HG02623 (cell line): Measurements from ENCODE around the gene CLIC1.

Experiments used
- ATAC-seq: cut with Tn5 transposase; IDR thresholded peaks from one replicate; pipeline ENCODE4 v1.9.1; 2021; ENCODE audit warnings: moderate library complexity; ENCODE audit not compliant: unreplicated experiment

CLIC1 gene

GRCh38 chr6:31739639-31740396, 3.5 kb upstream of the CLIC1 start, which contains the start of gene MSH5:
MSH5 (plus strand) TSS chr6:31740005; CDS start chr6:31740467, 462 bp downstream.
- peak; percentile 72 for ATAC-seq

GRCh38 chr6:31737991-31738979, 2.0 kb upstream of the CLIC1 start:
- ATAC-seq: no peak

GRCh38 chr6:31737315-31737990, 1.1 kb upstream of the CLIC1 start:
- ATAC-seq: no peak

GRCh38 chr6:31736768-31737314, 511 bp upstream of the CLIC1 start:
- no peak for ATAC-seq

GRCh38 chr6:31734821-31735406, 1.4 kb downstream of the CLIC1 start:
- ATAC-seq: no peak

GRCh38 chr6:31734247-31734820, 2.0 kb downstream of the CLIC1 start:
- ATAC-seq: no peak

GRCh38 chr6:31733734-31734133, 2.6 kb downstream of the CLIC1 start:
- no peak for ATAC-seq

GRCh38 chr6:31732029-31732428, 4.3 kb downstream of the CLIC1 start:
- ATAC-seq: no peak

- ATAC-seq: no peak
Observed at GRCh38 chr6:31730631-31731086, 5.7 kb downstream of the CLIC1 start.

GRCh38 chr6:31729979-31730630, 6.2 kb downstream of the CLIC1 start:
- peak; percentile 36 for ATAC-seq

GRCh38 chr6:31729515-31729978, 6.8 kb downstream of the CLIC1 start:
- ATAC-seq: peak; percentile 44

- no peak for ATAC-seq
Observed at GRCh38 chr6:31728767-31729514, 7.4 kb downstream of the CLIC1 start, which contains the start of gene DDAH2. DDAH2 (minus strand) TSS chr6:31729299; CDS start chr6:31729161, 138 bp downstream.

GRCh38 chr6:31727717-31728671, 8.3 kb downstream of the CLIC1 start:
- no peak for ATAC-seq

GRCh38 chr6:31727034-31727716, 9.2 kb downstream of the CLIC1 start:
- ATAC-seq: no peak

- ATAC-seq: no peak
Observed at GRCh38 chr6:31725502-31726350, 10.6 kb downstream of the CLIC1 start.
